HG02981 (cell line): Measurements from ENCODE around the gene OR7C1.
"Not testable (repeated sequence)": the region's sequence is repeated elsewhere in the genome, so short reads cannot be mapped to it uniquely, and the experiment has no call there.

Experiments
- ATAC-seq: cut with Tn5 transposase; IDR thresholded peaks from one replicate; pipeline ENCODE4 v1.9.1; 2021; ENCODE audit warnings: mild to moderate bottlenecking, moderate library complexity; ENCODE audit not compliant: unreplicated experiment

OR7C1 gene

GRCh38 chr19:14785102-14785793, 49.7 kb downstream of the OR7C1 start:
- peak; percentile 27 for ATAC-seq

GRCh38 chr19:14784730-14785101, 50.3 kb downstream of the OR7C1 start:
- ATAC-seq, result peak; percentile 70

GRCh38 chr19:14783410-14783998, 51.5 kb downstream of the OR7C1 start:
- ATAC-seq, result not testable (repeated sequence)

GRCh38 chr19:14782626-14783409, 52.2 kb downstream of the OR7C1 start:
- no peak for ATAC-seq

- not testable (repeated sequence) for ATAC-seq
These were observed 53.1 kb downstream of the OR7C1 start for GRCh38 chr19:14781713-14782536.

GRCh38 chr19:14780622-14781225, 54.3 kb downstream of the OR7C1 start:
- ATAC-seq, result not testable (repeated sequence)

- ATAC-seq, result no peak
These were observed 55.8 kb downstream of the OR7C1 start for GRCh38 chr19:14779151-14779550.

- not testable (repeated sequence) for ATAC-seq
These were observed 56.7 kb downstream of the OR7C1 start, which contains the start of gene ADGRE2 for GRCh38 chr19:14778110-14778845. TSS of gene ADGRE2 (minus strand) at chr19:14778560. CDS start at chr19:14776756, 1,804 bp downstream.

GRCh38 chr19:14777645-14778044, 57.3 kb downstream of the OR7C1 start:
- not testable (repeated sequence) for ATAC-seq

- ATAC-seq, result no peak
These were observed 59.0 kb downstream of the OR7C1 start for GRCh38 chr19:14775869-14776586.

GRCh38 chr19:14775326-14775725, 59.7 kb downstream of the OR7C1 start:
- ATAC-seq, result not testable (repeated sequence)

- no peak for ATAC-seq
These were observed 60.6 kb downstream of the OR7C1 start for GRCh38 chr19:14774373-14774772.

GRCh38 chr19:14773722-14774121, 61.3 kb downstream of the OR7C1 start:
- ATAC-seq, result not testable (repeated sequence)

GRCh38 chr19:14772995-14773394, 62.0 kb downstream of the OR7C1 start:
- no peak for ATAC-seq

GRCh38 chr19:14772467-14772866, 62.5 kb downstream of the OR7C1 start:
- no peak for ATAC-seq

- no peak for ATAC-seq
These were observed 63.8 kb downstream of the OR7C1 start for GRCh38 chr19:14770944-14771839.

GRCh38 chr19:14770136-14770535, 64.8 kb downstream of the OR7C1 start:
- ATAC-seq, result no peak

GRCh38 chr19:14769201-14769600, 65.8 kb downstream of the OR7C1 start:
- ATAC-seq, result no peak
